B cell (primary cell): Measurements from ENCODE around the gene APOL6. TPM values are rescaled to one million over a fixed set of nuclear protein-coding genes. Genes with fewer than 3 reads are reported as not detected.

ENCODE experiments used
- ATAC-seq: fragments of 200-7000 bp; cut with Tn5 transposase; one replicate; pipeline ENCODE4 v1.10.0; 2021; ENCODE audit warnings: low read depth, mild to moderate bottlenecking, moderate number of reproducible peaks, moderate library complexity
- CTCF ChIA-PET: fragments of 350-600 bp; sonication (Branson Sonifier 250); formaldehyde crosslinking; loops from one replicate; lab custom pipeline; 2021; ENCODE audit warnings: antibody characterized with exemption, inconsistent platforms; lab: Charles Lee
- POLR2A ChIA-PET: fragments of 350-600 bp; sonication (Branson Sonifier 250); formaldehyde crosslinking; loops from one replicate; lab custom pipeline; 2021; ENCODE audit warnings: antibody characterized with exemption; lab: Charles Lee
- DNase-seq: peaks from one replicate; pipeline ENCODE4 v3.0.0; 2013
- H2AFZ ChIP-seq: 2 replicates; pipeline ENCODE4 v1.6.1; 2012; ENCODE audit warnings: mild to moderate bottlenecking, low read depth, low read length; ENCODE audit not compliant: insufficient read depth, poor library complexity, severe bottlenecking
- H3K27ac ChIP-seq, 2 donors: 1 replicate in 1 of 2; 2 replicates in 1 of 2; pipeline ENCODE4 v1.5.1; 2012 to 2013; ENCODE audit warnings: low read length in 2 of 2, mild to moderate bottlenecking in 2 of 2, moderate library complexity in 1 of 2
- H3K27me3 ChIP-seq, 4 experiments: fragments of 200-600 bp in 1 of 4; sonication (generic) in 1 of 4; replicated peaks in 1 of 4; 1 replicate in 2 of 4; 2 replicates in 2 of 4; pipeline versions ENCODE4 v1.6.1 to v1.7.0; 2013 to 2016; ENCODE audit warnings: low read length in 3 of 4, mild to moderate bottlenecking in 2 of 4, mixed read lengths in 1 of 4, moderate library complexity in 1 of 4; ENCODE audit not compliant: insufficient read depth in 4 of 4, control insufficient read depth in 3 of 4; ENCODE audit errors: control extremely low read depth in 1 of 4
- H3K36me3 ChIP-seq, 2 experiments: replicated peaks in 1 of 2; 1 replicate in 1 of 2; 2 replicates in 1 of 2; pipeline versions ENCODE4 v1.6.1 to v1.7.1; 2013; ENCODE audit warnings: low read length in 1 of 2; ENCODE audit not compliant: insufficient read depth in 2 of 2, control insufficient read depth in 1 of 2; ENCODE audit errors: control extremely low read depth in 1 of 2, extremely low read depth in 1 of 2
- H3K4me1 ChIP-seq, 2 donors: fragments of 200-600 bp in 1 of 2; sonication (generic) in 1 of 2; 1 replicate in 1 of 2; 2 replicates in 1 of 2; pipeline versions ENCODE4 v1.5.1 to v1.6.1; 2013 to 2017; ENCODE audit warnings: low read length in 2 of 2; ENCODE audit not compliant: control insufficient read depth in 2 of 2, insufficient read depth in 2 of 2
- H3K4me2 ChIP-seq: replicated peaks from 2 replicates; pipeline ENCODE3; 2012; ENCODE audit warnings: mild to moderate bottlenecking, low read depth, low read length; ENCODE audit not compliant: poor library complexity, severe bottlenecking
- H3K4me3 ChIP-seq, 5 experiments: fragments of 200-600 bp in 1 of 5; sonication (generic) in 1 of 5; 1 replicate in 3 of 5; 2 replicates in 2 of 5; pipeline versions ENCODE4 v1.5.1 to v1.7.0; 2011 to 2016; ENCODE audit warnings: low read length in 4 of 5, mild to moderate bottlenecking in 4 of 5, low read depth in 2 of 5, control low read depth in 1 of 5, moderate library complexity in 1 of 5; ENCODE audit not compliant: insufficient read depth in 1 of 5; ENCODE audit errors: control extremely low read depth in 1 of 5, extremely low read depth in 1 of 5
- H3K79me2 ChIP-seq: fragments of 200-600 bp; sonication (generic); one replicate; pipeline ENCODE4 v1.6.0; 2016; ENCODE audit warnings: low read length; ENCODE audit not compliant: control insufficient read depth, insufficient read depth
- H3K9ac ChIP-seq: fragments of 200-600 bp; sonication (generic); 2 replicates; pipeline ENCODE4 v1.6.1; 2017; ENCODE audit warnings: mild to moderate bottlenecking, low read length, moderate library complexity
- H3K9me3 ChIP-seq, 3 donors: one replicate each; pipeline versions ENCODE4 v1.6.1 to v1.7.1; 2013; ENCODE audit warnings: low read length in 2 of 3; ENCODE audit not compliant: control insufficient read depth in 2 of 3, insufficient read depth in 1 of 3; ENCODE audit errors: control extremely low read depth in 1 of 3
- H4K20me1 ChIP-seq: 2 replicates; pipeline ENCODE4 v1.6.0; 2012; ENCODE audit warnings: mild to moderate bottlenecking, low read length; ENCODE audit not compliant: insufficient read depth, control insufficient read depth, poor library complexity, severe bottlenecking
- H3K27ac Mint-ChIP-seq: one replicate; pipeline ENCODE4 v1.8.0; 2021; ENCODE audit warnings: mixed read lengths
- H3K27me3 Mint-ChIP-seq: one replicate; pipeline ENCODE4 v1.8.0; 2021; ENCODE audit warnings: mixed read lengths
- H3K4me1 Mint-ChIP-seq: one replicate; pipeline ENCODE4 v1.8.0; 2021; ENCODE audit warnings: mixed read lengths
- H3K4me3 Mint-ChIP-seq: one replicate; pipeline ENCODE4 v1.8.0; 2021; ENCODE audit warnings: mixed read lengths
- H3K9me3 Mint-ChIP-seq: one replicate; pipeline ENCODE4 v1.8.0; 2022; ENCODE audit warnings: mixed read lengths; ENCODE audit not compliant: insufficient read depth
- CTCF ChIP-seq: fragments of 200-600 bp; IDR thresholded peaks from one replicate; pipeline ENCODE4 v1.8.0; 2022; ENCODE audit warnings: antibody characterized with exemption, mild to moderate bottlenecking
- EZH2 ChIP-seq: IDR thresholded peaks from 2 replicates; pipeline ENCODE4 v1.6.1; 2012; ENCODE audit warnings: borderline replicate concordance, low read depth, mild to moderate bottlenecking, moderate library complexity, low read length; ENCODE audit not compliant: insufficient read depth, poor library complexity, severe bottlenecking
- WGBS: methylation state at CpG from one replicate; pipeline ENCODE4 v1.1.5; 2013; ENCODE audit warnings: missing lambda C conversion rate; ENCODE audit not compliant: insufficient coverage; 5-methylcytosine and 5-hydroxymethylcytosine counted together
- intact Hi-C: fragments of 100-400 bp; cut with micrococcal nuclease; formaldehyde crosslinking; loops from one replicate; pipeline ENCODE4 v1.10.0; 2022
- polyA plus RNA-seq: library from polyadenylated mRNA; depleted of rRNA; stranded (reverse); fragments of >200 nt; gene quantifications from 2 replicates; pipeline ENCODE4 v1.2.3, GENCODE V29; 2012
- total RNA-seq, 2 donors: library from RNA; stranded (reverse); fragments of 120-200 nt in 1 of 2; gene quantifications; 1 replicate in 1 of 2; 2 replicates in 1 of 2; pipeline versions ENCODE4 v1.2.3 to v1.2.4, GENCODE V29; 2013 to 2022

Gene APOL6
- total and polyA plus RNA-seq, 2 donors (not counting 1 experiment from before 2014, with no cell fraction given), result 2.3 to 7.0 TPM

GRCh38 chr22:35609761-35610160, 38.5 kb upstream of the APOL6 start:
- POLR2A ChIA-PET, result no interaction called here
- 26% methylated on average over 2 of the region's 4 CpGs for WGBS
- TF ChIP-seq CTCF (no peak), EZH2 (no peak)
- H3K27me3 Mint-ChIP-seq, result peaks cover 34% of the 10 kb centered on the region
- no peak overlapping the region for H3K9ac ChIP-seq
- no peak overlapping the region for H3K4me2 ChIP-seq
- intact Hi-C loops, result no loop called here
- DNase-seq, result no peak
- H4K20me1 ChIP-seq, result no peaks in the 10 kb centered on the region
- H3K36me3 ChIP-seq, result no peaks in the 10 kb centered on the region
- no peak overlapping the region for H2AFZ ChIP-seq
- H3K4me1 ChIP-seq, result peaks cover 10 to 13% of the 10 kb centered on the region in 2 donors
- H3K9me3 ChIP-seq, result peaks cover 0 to 2% (median 0%) of the 10 kb centered on the region in 3 donors
- H3K4me1 Mint-ChIP-seq, result peaks cover 10% of the 10 kb centered on the region
- H3K79me2 ChIP-seq, result no peaks in the 10 kb centered on the region
- no peak overlapping the region for H3K27ac ChIP-seq
- CTCF ChIA-PET, result interaction anchor here (2.0 kb wide), 1 partner anchor 259 kb away, joined by 6 read pairs; no protein-coding TSS in a partner anchor
- H3K4me3 ChIP-seq, result no peak overlapping the region
- peaks cover 0 to 23% (median 0%) of the 10 kb centered on the region in 4 experiments for H3K27me3 ChIP-seq
- no peak overlapping the region for H3K4me3 Mint-ChIP-seq
- H3K9me3 Mint-ChIP-seq, result no peaks in the 10 kb centered on the region
- H3K27ac Mint-ChIP-seq, result no peak overlapping the region
- no peak for ATAC-seq

- no peak overlapping the region for H2AFZ ChIP-seq
- no peaks in the 10 kb centered on the region for H3K36me3 ChIP-seq
- ChIA-PET CTCF (interaction anchor here (2.0 to 3.3 kb wide), 2 partner anchors 10 to 260 kb away, joined by 6 to 18 read pairs; no protein-coding TSS in a partner anchor), POLR2A (interaction anchor here (0.6 kb wide), 1 partner anchor 150 kb away, joined by 3 read pairs; no protein-coding TSS in a partner anchor)
- Mint-ChIP-seq H3K27me3 (peaks cover 26% of the 10 kb centered on the region), H3K27ac (no peak overlapping the region), H3K4me3 (no peak overlapping the region), H3K4me1 (peaks cover 10% of the 10 kb centered on the region), H3K9me3 (no peaks in the 10 kb centered on the region)
- H3K9me3 ChIP-seq, result peaks cover 0 to 2% (median 0%) of the 10 kb centered on the region in 3 donors
- WGBS, result 82% methylated on average over 10 of the region's 10 CpGs
- TF ChIP-seq EZH2, result no peak
- H3K79me2 ChIP-seq, result no peaks in the 10 kb centered on the region
- DNase-seq (no peak), ATAC-seq (no peak)
- H3K4me1 ChIP-seq, result peaks cover 10 to 13% of the 10 kb centered on the region in 2 donors
- peaks cover 0 to 23% (median 0%) of the 10 kb centered on the region in 4 experiments for H3K27me3 ChIP-seq
- H3K4me2 ChIP-seq, result no peak overlapping the region
- intact Hi-C loops, result no loop called here
- no peak overlapping the region for H3K27ac ChIP-seq
- no peaks in the 10 kb centered on the region for H4K20me1 ChIP-seq
- no peak overlapping the region for H3K4me3 ChIP-seq
- no peak overlapping the region for H3K9ac ChIP-seq
Measured at GRCh38 chr22:35610741-35611140, 37.5 kb upstream of the APOL6 start.
